Duodenal mucosa (tissue), 2 donors: ENCODE measurements around the gene WIPF3.

Source experiments
- H3K27ac ChIP-seq: one replicate; pipeline ENCODE4 v1.7.0; 2013; ENCODE audit warnings: low read depth, low read length
- H3K27me3 ChIP-seq, 2 donors: one replicate each; pipeline ENCODE4 v1.7.0; 2013; ENCODE audit warnings: low read length in 2 of 2, control low read depth in 1 of 2; ENCODE audit not compliant: insufficient read depth in 2 of 2, control insufficient read depth in 1 of 2
- H3K36me3 ChIP-seq, 2 donors: one replicate each; pipeline ENCODE4 v1.7.0; 2013; ENCODE audit warnings: low read length in 2 of 2, control low read depth in 1 of 2; ENCODE audit not compliant: insufficient read depth in 2 of 2, control insufficient read depth in 1 of 2
- H3K4me1 ChIP-seq, 2 donors: one replicate each; pipeline ENCODE4 v1.7.0; 2013; ENCODE audit warnings: low read length in 2 of 2, control low read depth in 1 of 2; ENCODE audit not compliant: insufficient read depth in 2 of 2, control insufficient read depth in 1 of 2
- H3K4me3 ChIP-seq, 2 donors: one replicate each; pipeline ENCODE4 v1.7.0; 2013; ENCODE audit warnings: low read length in 2 of 2, low read depth in 1 of 2
- H3K9ac ChIP-seq, 2 donors: one replicate each; pipeline ENCODE4 v1.7.0; 2013; ENCODE audit warnings: low read length in 2 of 2, low read depth in 1 of 2
- H3K9me3 ChIP-seq, 2 donors: one replicate each; pipeline ENCODE4 v1.7.0; 2013; ENCODE audit warnings: low read length in 2 of 2, control low read depth in 1 of 2; ENCODE audit not compliant: control insufficient read depth in 1 of 2

The WIPF3 gene

GRCh38 chr7:29809533-29810155 is 3.3 kb downstream of the WIPF3 start:
- Histone ChIP-seq H3K27me3 (peaks cover 8 to 15% of the 10 kb centered on the region in 2 donors), H3K4me3 (no peak overlapping the region), H3K9me3 (no peaks in the 10 kb centered on the region), H3K9ac (no peak overlapping the region), H3K27ac (no peak overlapping the region), H3K4me1 (peaks cover 12 to 14% of the 10 kb centered on the region in 2 donors), H3K36me3 (no peaks in the 10 kb centered on the region)

GRCh38 chr7:29810297-29810696 is 4.0 kb downstream of the WIPF3 start:
- no peak overlapping the region for H3K9ac ChIP-seq
- peaks cover 12 to 14% of the 10 kb centered on the region in 2 donors for H3K4me1 ChIP-seq

DNA sequence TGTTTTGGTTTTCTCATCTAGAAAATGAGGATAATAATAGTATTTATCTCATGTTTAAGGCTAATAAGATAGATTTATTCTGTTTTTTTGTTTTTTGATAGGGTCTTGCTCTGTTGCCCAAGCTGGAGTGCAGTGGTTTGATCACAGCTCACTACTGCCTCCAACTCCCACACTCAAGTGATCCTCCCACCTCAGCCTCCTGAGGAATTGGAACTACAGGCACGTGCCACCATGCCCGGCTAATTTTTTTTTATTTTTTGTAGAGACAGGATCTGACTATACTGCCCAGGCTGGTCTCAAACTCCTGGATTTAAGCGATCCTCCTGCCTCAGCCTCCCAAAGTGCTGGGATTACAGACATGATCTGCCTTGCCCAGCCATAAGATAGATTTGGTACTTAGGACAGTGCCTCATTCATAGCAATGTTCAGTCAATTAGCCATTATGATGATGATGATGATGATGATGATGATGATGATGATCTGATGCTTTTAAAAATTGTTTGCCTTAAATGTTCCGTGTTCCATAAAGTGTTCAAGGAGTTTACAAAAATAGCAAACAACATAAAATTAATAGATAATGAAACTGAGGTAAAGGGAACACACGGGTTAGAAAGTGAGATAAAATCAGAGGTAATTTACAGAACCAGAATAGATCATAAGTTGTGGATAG is 4.6 kb downstream of the WIPF3 start:
- Histone ChIP-seq H3K9me3 (no peaks in the 10 kb centered on the region), H3K36me3 (no peaks in the 10 kb centered on the region), H3K9ac (no peak overlapping the region), H3K27me3 (peaks cover 9 to 13% of the 10 kb centered on the region in 2 donors), H3K4me3 (no peak overlapping the region), H3K27ac (no peak overlapping the region), H3K4me1 (peaks cover 10 to 14% of the 10 kb centered on the region in 2 donors)

More at GRCh38 chr7:29810297-29810696, 4.0 kb downstream of the WIPF3 start:
- H3K27me3 ChIP-seq: peaks cover 9 to 11% of the 10 kb centered on the region in 2 donors
- no peak overlapping the region for H3K4me3 ChIP-seq
- H3K9me3 ChIP-seq: no peaks in the 10 kb centered on the region
- no peak overlapping the region for H3K27ac ChIP-seq
- no peaks in the 10 kb centered on the region for H3K36me3 ChIP-seq

DNA sequence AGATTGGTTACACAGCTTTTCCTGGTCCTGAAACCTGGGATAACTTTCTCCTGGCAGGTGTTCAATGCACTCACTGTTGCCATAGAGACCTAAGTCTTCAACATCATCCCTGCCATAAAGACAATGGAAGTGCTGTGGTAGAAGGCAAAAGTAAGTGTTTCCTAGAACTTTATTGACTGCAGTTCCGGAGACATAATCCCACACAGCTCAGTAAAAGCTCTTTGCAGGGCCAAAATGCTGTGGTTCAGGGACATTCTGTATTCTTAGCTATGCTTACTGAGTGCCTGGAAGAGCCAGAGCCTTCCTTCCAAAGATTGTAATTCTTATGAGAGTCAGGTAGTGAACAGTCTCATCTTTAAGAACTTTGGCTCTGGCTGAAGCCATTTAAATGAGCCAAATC is 5.3 kb downstream of the WIPF3 start:
- H3K27ac ChIP-seq: no peak overlapping the region
- no peak overlapping the region for H3K9ac ChIP-seq
- H3K4me1 ChIP-seq: peaks cover 9 to 14% of the 10 kb centered on the region in 2 donors
- H3K9me3 ChIP-seq: no peaks in the 10 kb centered on the region
- no peaks in the 10 kb centered on the region for H3K36me3 ChIP-seq
- H3K27me3 ChIP-seq: peaks cover 9 to 13% of the 10 kb centered on the region in 2 donors
- no peak overlapping the region for H3K4me3 ChIP-seq

DNA sequence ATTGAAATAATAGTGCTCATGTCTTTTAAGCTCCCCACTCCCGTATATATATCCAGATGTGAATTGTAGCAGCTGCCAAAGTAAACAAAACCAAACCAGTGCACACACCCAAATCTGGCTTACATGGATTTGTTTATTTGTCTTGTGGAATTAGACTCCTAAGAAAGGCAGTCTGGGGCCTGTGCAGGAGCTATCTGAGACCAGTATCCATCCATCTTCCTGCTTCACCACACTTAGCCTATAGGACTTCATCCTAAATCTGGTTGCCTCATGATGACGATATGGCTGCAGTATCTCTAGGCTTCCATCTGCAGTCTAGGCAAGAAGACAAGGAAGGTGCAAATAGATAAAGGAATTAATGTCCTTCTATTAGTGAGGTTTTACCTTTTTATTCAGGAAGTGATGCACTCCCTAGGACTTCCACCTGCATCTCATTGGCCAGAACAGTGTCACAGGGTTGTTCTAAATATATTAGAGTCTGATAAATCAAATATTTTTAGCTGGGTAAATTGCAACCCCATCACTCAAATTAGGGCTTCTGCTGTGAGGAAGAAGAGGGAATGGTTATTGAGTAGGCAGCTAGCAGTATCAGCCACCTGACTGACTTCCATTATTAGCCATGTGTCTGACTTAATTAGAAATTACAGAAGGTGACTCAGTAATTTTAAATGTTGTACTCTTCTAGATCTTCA is 6.0 kb downstream of the WIPF3 start:
- Histone ChIP-seq H3K27ac (no peak overlapping the region), H3K9ac (no peak overlapping the region), H3K27me3 (peaks cover 9% of the 10 kb centered on the region in 2 donors), H3K36me3 (no peaks in the 10 kb centered on the region), H3K4me3 (no peak overlapping the region), H3K4me1 (peaks cover 4 to 10% of the 10 kb centered on the region in 2 donors), H3K9me3 (no peaks in the 10 kb centered on the region)

- no peak overlapping the region for H3K4me3 ChIP-seq
- H3K4me1 ChIP-seq: peaks cover 4 to 5% of the 10 kb centered on the region in 2 donors
- H3K27ac ChIP-seq: no peak overlapping the region
- peaks cover 0 to 5% of the 10 kb centered on the region in 2 donors for H3K27me3 ChIP-seq
- H3K9me3 ChIP-seq: no peaks in the 10 kb centered on the region
- H3K36me3 ChIP-seq: no peaks in the 10 kb centered on the region
- H3K9ac ChIP-seq: no peak overlapping the region
Observed at GRCh38 chr7:29815181-29816105, 9.1 kb downstream of the WIPF3 start.

DNA sequence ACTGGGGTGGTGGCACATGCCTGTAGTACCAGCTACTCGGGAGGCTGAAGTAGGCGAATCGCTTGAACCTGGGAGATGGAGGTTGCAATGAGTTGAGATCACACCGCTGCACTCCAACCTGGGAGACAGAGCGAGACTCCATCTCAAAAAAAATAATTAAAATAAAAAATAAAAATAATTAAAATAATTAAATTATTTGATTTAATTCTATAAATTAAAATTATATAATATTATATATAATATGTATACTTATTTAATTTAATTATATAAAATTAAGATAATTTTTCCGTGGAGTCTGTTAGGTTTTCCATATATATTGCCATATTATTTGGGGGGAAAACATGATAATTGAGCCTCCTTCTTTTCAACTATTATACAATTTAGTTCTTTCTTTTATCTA is 12.0 kb downstream of the WIPF3 start:
- Histone ChIP-seq H3K9ac (no peak overlapping the region), H3K4me1 (no peaks in the 10 kb centered on the region), H3K36me3 (no peaks in the 10 kb centered on the region), H3K9me3 (no peaks in the 10 kb centered on the region), H3K27ac (no peak overlapping the region), H3K4me3 (no peak overlapping the region), H3K27me3 (peaks cover 0 to 5% of the 10 kb centered on the region in 2 donors)

- Histone ChIP-seq H3K27me3 (no peaks in the 10 kb centered on the region), H3K4me1 (peaks cover 5% of the 10 kb centered on the region in 2 donors), H3K36me3 (no peaks in the 10 kb centered on the region), H3K9ac (peak overlapping the region in 1 of 2 donors; percentile 14), H3K4me3 (peak overlapping the region; percentile 24 to 31), H3K9me3 (no peaks in the 10 kb centered on the region), H3K27ac (no peak overlapping the region)
Observed at GRCh38 chr7:29825775-29826529, 19.6 kb downstream of the WIPF3 start.

DNA sequence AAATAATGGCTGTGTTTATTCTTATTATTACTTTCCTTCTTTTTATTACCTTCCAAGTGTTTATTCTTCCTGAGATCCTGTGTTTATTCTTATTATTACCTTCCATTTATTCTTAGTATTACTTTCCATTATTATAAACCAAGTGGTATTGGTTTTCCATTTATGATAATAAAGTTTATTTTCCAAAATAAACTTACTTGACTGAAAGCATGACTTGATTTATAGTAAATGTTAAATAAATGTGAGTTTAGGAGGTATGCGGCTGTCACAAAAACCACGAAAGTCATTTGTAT is 20.2 kb downstream of the WIPF3 start:
- no peaks in the 10 kb centered on the region for H3K27me3 ChIP-seq
- H3K9ac ChIP-seq: no peak overlapping the region
- H3K9me3 ChIP-seq: peaks cover 0 to 2% of the 10 kb centered on the region in 2 donors
- H3K4me3 ChIP-seq: no peak overlapping the region
- peaks cover 5% of the 10 kb centered on the region in 2 donors for H3K4me1 ChIP-seq
- H3K27ac ChIP-seq: no peak overlapping the region
- no peaks in the 10 kb centered on the region for H3K36me3 ChIP-seq
